GM12878 (cell line): ENCODE measurements around the gene ITGAV. TPM values are rescaled to one million over a fixed set of nuclear protein-coding genes. Genes with fewer than 3 reads are reported as not detected.

Experiments
- ATAC-seq: fragments of 200-7000 bp; cut with Tn5 transposase; 3 replicates; pipeline ENCODE4 v1.9.1; 2020; ENCODE audit warnings: mild to moderate bottlenecking, moderate library complexity
- BruUV-seq: library from RNA; stranded (reverse); fragments of 400-500 nt; replicated peaks from 2 replicates; lab custom pipeline; 2021; lab: Mats Ljungman, UMichigan
- CTCF ChIA-PET: fragments of 300-600 bp; sonication (Branson Sonifier 250); formaldehyde crosslinking; extraction: SDS; loops from one replicate; lab custom pipeline; 2021; ENCODE audit warnings: inconsistent platforms; lab: Yijun Ruan, JAX
- POLR2A ChIA-PET: fragments of 350-600 bp; formaldehyde crosslinking; extraction: SDS; loops from one replicate; lab custom pipeline; 2021; ENCODE audit warnings: inconsistent platforms; lab: Charles Lee
- RAD21 ChIA-PET: fragments of 300-600 bp; sonication (Branson Sonifier 250); formaldehyde crosslinking; loops from one replicate; lab custom pipeline; 2023; ENCODE audit warnings: antibody characterized with exemption; ENCODE audit not compliant: unreplicated experiment; lab: Charles Lee
- SMC1A ChIA-PET: fragments of 300-600 bp; sonication (Branson Sonifier 250); formaldehyde crosslinking; loops from one replicate; lab custom pipeline; 2023; ENCODE audit not compliant: unreplicated experiment, uncharacterized antibody; lab: Charles Lee
- DNase-seq: peaks from one replicate; pipeline ENCODE4 v3.0.0-alpha.2; 2011; ENCODE audit warnings: low read depth, low spot score
- FAIRE-seq: peaks from 3 replicates; lab custom pipeline; 2011; peaks lifted over from hg19 to GRCh38; lab: Jason Lieb, UNC
- H2AFZ ChIP-seq: 2 replicates; pipeline ENCODE4 v1.6.0; 2011; ENCODE audit warnings: low read depth, low read length, control low read depth; ENCODE audit not compliant: control insufficient read depth
- H3K27ac ChIP-seq: 2 replicates; pipeline ENCODE4 v1.5.1; 2011; ENCODE audit warnings: control low read depth; ENCODE audit not compliant: control insufficient read depth, insufficient read depth
- H3K27me3 ChIP-seq, 2 experiments: replicated peaks in 1 of 2; 2 replicates each; pipeline versions ENCODE4 v1.6.0 to v1.6.1; 2011; ENCODE audit warnings: low read length in 1 of 2; ENCODE audit not compliant: control insufficient read depth in 2 of 2, insufficient read depth in 2 of 2
- H3K36me3 ChIP-seq, 2 experiments: 2 replicates each; pipeline ENCODE4 v1.5.1; 2011; ENCODE audit warnings: low read length in 1 of 2; ENCODE audit not compliant: control insufficient read depth in 2 of 2, insufficient read depth in 2 of 2
- H3K4me1 ChIP-seq: 2 replicates; pipeline ENCODE4 v1.6.1; 2011; ENCODE audit warnings: mild to moderate bottlenecking, low read length, moderate library complexity, mixed read lengths; ENCODE audit not compliant: control insufficient read depth, insufficient read depth
- H3K4me2 ChIP-seq: 2 replicates; pipeline ENCODE4 v1.6.0; 2011; ENCODE audit warnings: control low read depth; ENCODE audit not compliant: control insufficient read depth, insufficient read depth
- H3K4me3 ChIP-seq: fragments of 200-600 bp; sonication (generic); 2 replicates; pipeline ENCODE4 v1.5.1; 2016
- H3K79me2 ChIP-seq: 2 replicates; pipeline ENCODE4 v1.6.0; 2011; ENCODE audit warnings: low read length; ENCODE audit not compliant: control insufficient read depth, insufficient read depth
- H3K9ac ChIP-seq: 2 replicates; pipeline ENCODE4 v1.8.0; 2011; ENCODE audit warnings: low read length, control low read depth, mixed read lengths; ENCODE audit not compliant: control insufficient read depth, insufficient read depth
- H3K9me3 ChIP-seq: replicated peaks from 3 replicates; pipeline ENCODE4 v1.5.1; 2011; ENCODE audit warnings: mild to moderate bottlenecking, low read length; ENCODE audit not compliant: control insufficient read depth, insufficient read depth
- H4K20me1 ChIP-seq: 2 replicates; pipeline ENCODE4 v1.6.0; 2011; ENCODE audit not compliant: control insufficient read depth, insufficient read depth
- BRCA1 ChIP-seq: IDR thresholded peaks from 2 replicates; pipeline ENCODE4 v1.6.1; 2011; ENCODE audit warnings: low read depth, low read length, improper control_type of control experiment
- CBFB ChIP-seq: IDR thresholded peaks from 2 replicates; pipeline ENCODE4 v1.6.1; 2016; ENCODE audit warnings: antibody characterized with exemption, low read depth
- CEBPZ ChIP-seq: fragments of 150-350 bp; IDR thresholded peaks from 2 replicates; pipeline ENCODE4 v1.6.1; 2016; ENCODE audit warnings: low read depth, low read length
- CREM ChIP-seq: IDR thresholded peaks from 2 replicates; pipeline ENCODE4 v1.6.1; 2014; ENCODE audit warnings: antibody characterized with exemption, low read depth
- EP300 ChIP-seq, 2 experiments: fragments of 150-350 bp in 1 of 2; IDR thresholded peaks; 2 replicates each; pipeline ENCODE4 v1.6.1; 2011 to 2012; ENCODE audit warnings: low read depth in 2 of 2, low read length in 2 of 2, borderline replicate concordance in 1 of 2, improper control_type of control experiment in 1 of 2, inconsistent platforms in 1 of 2; ENCODE audit not compliant: control insufficient read depth in 1 of 2
- ETV6 ChIP-seq, 2 experiments: fragments of 450-650 bp in 1 of 2; IDR thresholded peaks in 1 of 2; conservative IDR thresholded peaks in 1 of 2; 2 replicates each; pipeline ENCODE4 v1.6.1; 2014; ENCODE audit warnings: antibody characterized with exemption in 1 of 2, borderline replicate concordance in 1 of 2, low read depth in 1 of 2, mild to moderate bottlenecking in 1 of 2, moderate library complexity in 1 of 2
- GABPA ChIP-seq: IDR thresholded peaks from 2 replicates; pipeline ENCODE4 v1.6.1; 2014; ENCODE audit warnings: antibody characterized with exemption, low read depth, mild to moderate bottlenecking, inconsistent platforms
- IKZF1 ChIP-seq: fragments of 450-650 bp; conservative IDR thresholded peaks from 2 replicates; pipeline ENCODE4 v1.6.1; 2017; ENCODE audit warnings: antibody characterized with exemption, mild to moderate bottlenecking
- NFXL1 ChIP-seq: fragments of 450-650 bp; IDR thresholded peaks from 2 replicates; pipeline ENCODE4 v1.6.1; 2017; ENCODE audit warnings: antibody characterized with exemption, mild to moderate bottlenecking, borderline replicate concordance
- NFYB ChIP-seq: IDR thresholded peaks from 2 replicates; pipeline ENCODE4 v1.6.1; 2011; ENCODE audit warnings: low read depth, mild to moderate bottlenecking, low read length, improper control_type of control experiment, moderate library complexity; ENCODE audit not compliant: insufficient read depth
- RB1 ChIP-seq: fragments of 450-650 bp; formaldehyde crosslinking; IDR thresholded peaks from 2 replicates; pipeline ENCODE4 v1.6.1; 2017; ENCODE audit warnings: mild to moderate bottlenecking, borderline replicate concordance
- RBBP5 ChIP-seq: fragments of 200-600 bp; sonication (generic); conservative IDR thresholded peaks from 2 replicates; pipeline ENCODE4 v1.6.1; 2016
- SMARCA5 ChIP-seq: fragments of 450-650 bp; IDR thresholded peaks from 2 replicates; pipeline ENCODE4 v1.6.1; 2017; ENCODE audit warnings: mild to moderate bottlenecking
- ZBED1 ChIP-seq: IDR thresholded peaks from 2 replicates; pipeline ENCODE4 v1.6.1; 2016; ENCODE audit warnings: borderline replicate concordance
- WGBS: methylation state at CpG from one replicate; pipeline ENCODE4 v1.1.6; 2016; ENCODE audit warnings: low lambda C conversion rate; ENCODE audit not compliant: insufficient replicate concordance, insufficient coverage; ENCODE audit errors: missing lambda C conversion rate; 5-methylcytosine and 5-hydroxymethylcytosine counted together
- in situ Hi-C: fragments of 300-500 bp; cut with MboI; formaldehyde crosslinking; loops from 9 replicates; pipeline ENCODE4 v1.14.3; 2018; ENCODE audit warnings: mixed read lengths
- intact Hi-C: fragments of 100-400 bp; cut with micrococcal nuclease; formaldehyde crosslinking; loops from one replicate; pipeline ENCODE4 v1.14.2; 2022; ENCODE audit not compliant: unreplicated experiment
- polyA plus RNA-seq, 11 experiments: library from polyadenylated mRNA; depleted of rRNA in 4 of 11; unstranded in 6 of 11; stranded (reverse) in 5 of 11; fragments of >200 nt; fragmentation: Nextera tagmentation in 4 of 11; fragmentation: Illumina TruSeq in 1 of 11; extraction: Ambion mirVana in 4 of 11; extraction: Trizol in 1 of 11; gene quantifications; 1 replicate in 1 of 11; 2 replicates in 10 of 11; pipeline versions ENCODE4 v1.2.1 to v1.2.3, GENCODE V29; 2011 to 2016; ENCODE audit warnings: inconsistent platforms in 2 of 11, missing spikeins in 2 of 11, low read depth in 1 of 11
- total RNA-seq, 4 experiments: library from RNA; depleted of rRNA in 3 of 4; stranded (reverse); fragments of >200 nt in 3 of 4; fragmentation: Illumina TruSeq in 1 of 4; extraction: Trizol in 1 of 4; gene quantifications; 2 replicates each; pipeline versions ENCODE4 v1.2.1 to v1.2.3, GENCODE V29; 2013 to 2021
- TF ChIP-seq, protein P1 (sequence below): IDR thresholded peaks from 2 replicates; pipeline ENCODE4 v1.6.1; 2011; ENCODE audit warnings: low read depth, low read length, improper control_type of control experiment, borderline replicate concordance
- TF ChIP-seq, protein P2 (sequence below), 3 experiments: IDR thresholded peaks in 2 of 3; conservative IDR thresholded peaks in 1 of 3; 2 replicates each; pipeline ENCODE4 v1.5.1; 2011; ENCODE audit warnings: low read depth in 3 of 3, low read length in 3 of 3, mild to moderate bottlenecking in 3 of 3, control low read depth in 2 of 3, moderate library complexity in 2 of 3, inconsistent platforms in 1 of 3, mixed read lengths in 1 of 3; ENCODE audit not compliant: control insufficient read depth in 2 of 3, insufficient read depth in 1 of 3; ENCODE audit errors: extremely low read depth in 1 of 3

Gene ITGAV
- total and polyA plus RNA-seq, 10 of the 15 experiments (the other 5 are each of a cell fraction or from before 2014, with no cell fraction given) = 2.1 to 10.8 (median 6.1) TPM

DNA sequence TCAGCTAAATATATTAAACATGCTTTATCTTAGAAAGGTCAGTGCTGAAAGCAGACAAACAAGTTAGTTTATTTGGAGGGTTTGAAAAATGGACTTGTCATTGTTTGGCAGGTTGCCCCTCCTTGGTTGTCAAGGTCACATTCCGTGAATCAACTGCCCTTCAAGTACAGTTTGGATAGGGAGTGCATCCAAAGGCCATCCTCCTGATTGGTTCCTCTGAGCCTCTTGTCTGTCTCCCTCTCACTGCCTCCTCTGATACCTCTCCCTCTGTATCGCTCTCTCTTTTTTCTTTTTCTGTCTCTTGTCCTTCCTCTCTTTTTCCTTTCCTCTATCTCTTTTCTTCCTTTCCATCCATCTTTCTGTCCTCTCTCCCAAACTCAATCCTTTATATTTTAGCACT lies 5.4 kb downstream of the ITGAV start:
- Histone ChIP-seq H3K4me3 (no peak overlapping the region), H3K9ac (no peak overlapping the region), H3K4me2 (no peak overlapping the region), H3K4me1 (no peaks in the 10 kb centered on the region), H4K20me1 (no peaks in the 10 kb centered on the region), H3K27me3 (no peaks in the 10 kb centered on the region), H3K79me2 (peaks cover 18% of the 10 kb centered on the region), H3K36me3 (no peaks in the 10 kb centered on the region), H3K27ac (no peak overlapping the region), H3K9me3 (no peaks in the 10 kb centered on the region), H2AFZ (no peak overlapping the region)
- ATAC-seq (no peak), FAIRE-seq (no peak), DNase-seq (no peak)
- WGBS = 96% methylated on average over 2 of the region's 2 CpGs
- ChIA-PET RAD21 (no interaction called here), CTCF (interaction anchor here (1.1 kb wide), 1 partner anchor 16 kb away, joined by 3 read pairs; no protein-coding TSS in a partner anchor), POLR2A (no interaction called here), SMC1A (interaction anchor here (1.0 to 2.2 kb wide), 5 partner anchors 17 to 307 kb away, joined by 3 to 7 read pairs (median 5); no protein-coding TSS in a partner anchor)
- BruUV-seq = no TSS peak
- TF ChIP-seq NFYB = no peak
- no peak for TF ChIP-seq ZBED1
- no peak for TF ChIP-seq NFXL1
- TF ChIP-seq CREM = no peak
- no peak for TF ChIP-seq CBFB
- no peak for TF ChIP-seq SMARCA5
- TF ChIP-seq GABPA = no peak
- no peak for TF ChIP-seq RBBP5
- no peak for TF ChIP-seq BRCA1
- no peak for TF ChIP-seq RB1
- TF ChIP-seq, protein P1, sequence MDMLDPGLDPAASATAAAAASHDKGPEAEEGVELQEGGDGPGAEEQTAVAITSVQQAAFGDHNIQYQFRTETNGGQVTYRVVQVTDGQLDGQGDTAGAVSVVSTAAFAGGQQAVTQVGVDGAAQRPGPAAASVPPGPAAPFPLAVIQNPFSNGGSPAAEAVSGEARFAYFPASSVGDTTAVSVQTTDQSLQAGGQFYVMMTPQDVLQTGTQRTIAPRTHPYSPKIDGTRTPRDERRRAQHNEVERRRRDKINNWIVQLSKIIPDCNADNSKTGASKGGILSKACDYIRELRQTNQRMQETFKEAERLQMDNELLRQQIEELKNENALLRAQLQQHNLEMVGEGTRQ = no peak
- no peak for TF ChIP-seq IKZF1
- no peak for TF ChIP-seq EP300 (IDR thresholded peaks at IDR 0.05; ENCODE audit: borderline replicate concordance in 1 of 2, control insufficient read depth in 1 of 2, low read depth in 2 of 2, low read length in 2 of 2)
- TF ChIP-seq, protein P2, sequence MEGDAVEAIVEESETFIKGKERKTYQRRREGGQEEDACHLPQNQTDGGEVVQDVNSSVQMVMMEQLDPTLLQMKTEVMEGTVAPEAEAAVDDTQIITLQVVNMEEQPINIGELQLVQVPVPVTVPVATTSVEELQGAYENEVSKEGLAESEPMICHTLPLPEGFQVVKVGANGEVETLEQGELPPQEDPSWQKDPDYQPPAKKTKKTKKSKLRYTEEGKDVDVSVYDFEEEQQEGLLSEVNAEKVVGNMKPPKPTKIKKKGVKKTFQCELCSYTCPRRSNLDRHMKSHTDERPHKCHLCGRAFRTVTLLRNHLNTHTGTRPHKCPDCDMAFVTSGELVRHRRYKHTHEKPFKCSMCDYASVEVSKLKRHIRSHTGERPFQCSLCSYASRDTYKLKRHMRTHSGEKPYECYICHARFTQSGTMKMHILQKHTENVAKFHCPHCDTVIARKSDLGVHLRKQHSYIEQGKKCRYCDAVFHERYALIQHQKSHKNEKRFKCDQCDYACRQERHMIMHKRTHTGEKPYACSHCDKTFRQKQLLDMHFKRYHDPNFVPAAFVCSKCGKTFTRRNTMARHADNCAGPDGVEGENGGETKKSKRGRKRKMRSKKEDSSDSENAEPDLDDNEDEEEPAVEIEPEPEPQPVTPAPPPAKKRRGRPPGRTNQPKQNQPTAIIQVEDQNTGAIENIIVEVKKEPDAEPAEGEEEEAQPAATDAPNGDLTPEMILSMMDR (IDR thresholded peaks at IDR 0.05 in 2 of 3, conservative IDR thresholded peaks at IDR 0.05 in 1 of 3; ENCODE audit: control insufficient read depth in 2 of 3, extremely low read depth in 1 of 3, insufficient read depth in 1 of 3, low read depth in 3 of 3, low read length in 3 of 3) = no peak
- no peak for TF ChIP-seq ETV6 (conservative IDR thresholded peaks at IDR 0.05 in 1 of 2, IDR thresholded peaks at IDR 0.05 in 1 of 2; ENCODE audit: borderline replicate concordance in 1 of 2, low read depth in 1 of 2)
- no peak for TF ChIP-seq CEBPZ
- in situ Hi-C loops = no loop called here
- intact Hi-C loops = no loop called here
